Activated effector memory CD4-positive, alpha-beta T cell treated with anti-CD3 and anti-CD28 coated beads, Interleukin-2, amount 50 U/mL, for 16 hours (primary cell): ENCODE data around the gene GPRIN3.

Source experiments
- DNase-seq: peaks from one replicate; pipeline ENCODE4 v3.0.0-alpha.2; 2020

Gene GPRIN3

GRCh38 chr4:89253311-89253710 is 54.3 kb downstream of the GPRIN3 start:
- no peak for DNase-seq

GRCh38 chr4:89251396-89251795 is 56.2 kb downstream of the GPRIN3 start:
- DNase-seq: no peak

- DNase-seq: no peak
Measured at GRCh38 chr4:89249716-89250361, 57.8 kb downstream of the GPRIN3 start.

- DNase-seq: no peak
Measured at GRCh38 chr4:89249313-89249712, 58.3 kb downstream of the GPRIN3 start.

- no peak for DNase-seq
Measured at GRCh38 chr4:89248879-89249281, 58.7 kb downstream of the GPRIN3 start.

GRCh38 chr4:89247951-89248350 is 59.6 kb downstream of the GPRIN3 start:
- DNase-seq: no peak

GRCh38 chr4:89245459-89245858 is 62.1 kb downstream of the GPRIN3 start:
- DNase-seq: no peak

GRCh38 chr4:89243733-89244252 is 63.8 kb downstream of the GPRIN3 start:
- no peak for DNase-seq

GRCh38 chr4:89242864-89243732 is 64.5 kb downstream of the GPRIN3 start:
- DNase-seq: no peak

- no peak for DNase-seq
Measured at GRCh38 chr4:89242216-89242615, 65.4 kb downstream of the GPRIN3 start.

GRCh38 chr4:89230271-89230670 is 77.3 kb downstream of the GPRIN3 start:
- DNase-seq: no peak

- peak; percentile 87 for DNase-seq
Measured at GRCh38 chr4:89226665-89227574, 80.7 kb downstream of the GPRIN3 start.

- DNase-seq: no peak
Measured at GRCh38 chr4:89222170-89222569, 85.4 kb downstream of the GPRIN3 start.

GRCh38 chr4:89221167-89221867 is 86.3 kb downstream of the GPRIN3 start:
- DNase-seq: no peak

GRCh38 chr4:89218587-89218986 is 89.0 kb downstream of the GPRIN3 start:
- DNase-seq: no peak

- no peak for DNase-seq
Measured at GRCh38 chr4:89217604-89218003, 90.0 kb downstream of the GPRIN3 start.

- DNase-seq: no peak
Measured at GRCh38 chr4:89216866-89217265, 90.7 kb downstream of the GPRIN3 start.

- DNase-seq: no peak
Measured at GRCh38 chr4:89216422-89216821, 91.2 kb downstream of the GPRIN3 start.

- DNase-seq: no peak
Measured at GRCh38 chr4:89215736-89216135, 91.9 kb downstream of the GPRIN3 start.

- no peak for DNase-seq
Measured at GRCh38 chr4:89214308-89214707, 93.3 kb downstream of the GPRIN3 start.

GRCh38 chr4:89213382-89213701 is 94.3 kb downstream of the GPRIN3 start:
- DNase-seq: no peak

- no peak for DNase-seq
Measured at GRCh38 chr4:89212666-89213381, 94.8 kb downstream of the GPRIN3 start.
